ENCODE data around the gene RNF145. TPM values are rescaled to one million over a fixed set of nuclear protein-coding genes. Genes with fewer than 3 reads are reported as not detected.

Gene RNF145
- total RNA-seq (2012; rRNA removed): 26.4 and 27.3 TPM in 2 replicates

GRCh38 chr5:159209438-159210209 lies at the start of gene RNF145:
RNF145 (minus strand) TSS chr5:159209553; CDS start chr5:159203617, 5,936 bp downstream.
- peak within 1 kb of the TSS; percentile 98 for H3K9ac ChIP-seq (ENCODE audit: low read depth, low read length)
- H3K4me1 ChIP-seq (ENCODE audit: control insufficient read depth, insufficient read depth, low read length): peaks cover 23% of the 10 kb centered on the region
- no peaks in the 10 kb centered on the region for H3K36me3 ChIP-seq (ENCODE audit: insufficient read depth, low read length)
- H3K9me3 ChIP-seq (replicated peaks; ENCODE audit: low read length): no peaks in the 10 kb centered on the region
- H3K4me3 ChIP-seq (ENCODE audit: low read length): peak within 1 kb of the TSS; percentile 98
- peak within 1 kb of the TSS; percentile 94 for H3K4me2 ChIP-seq (ENCODE audit: low read length)
- H3K27me3 ChIP-seq (ENCODE audit: control insufficient read depth, insufficient read depth, low read length): no peaks in the 10 kb centered on the region

- Histone ChIP-seq H3K4me2 (ENCODE audit: low read length) (no peak overlapping the region), H3K36me3 (ENCODE audit: insufficient read depth, low read length) (no peaks in the 10 kb centered on the region)
Observed at GRCh38 chr5:159258361-159258760, 49.0 kb upstream of the RNF145 start.

GRCh38 chr5:159257629-159258283 lies 48.4 kb upstream of the RNF145 start:
- H3K27me3 ChIP-seq (ENCODE audit: control insufficient read depth, insufficient read depth, low read length): peaks cover 4% of the 10 kb centered on the region
- H3K9ac ChIP-seq (ENCODE audit: low read depth, low read length): no peak overlapping the region
- H3K4me3 ChIP-seq (ENCODE audit: low read length): no peak overlapping the region
- no peak overlapping the region for H3K4me2 ChIP-seq (ENCODE audit: low read length)
- H3K36me3 ChIP-seq (ENCODE audit: insufficient read depth, low read length): no peaks in the 10 kb centered on the region
- no peaks in the 10 kb centered on the region for H3K9me3 ChIP-seq (replicated peaks; ENCODE audit: low read length)
- H3K4me1 ChIP-seq (ENCODE audit: control insufficient read depth, insufficient read depth, low read length): peaks cover 4% of the 10 kb centered on the region

More at GRCh38 chr5:159258361-159258760, 49.0 kb upstream of the RNF145 start:
- H3K9me3 ChIP-seq (replicated peaks; ENCODE audit: low read length): no peaks in the 10 kb centered on the region
- no peak overlapping the region for H3K4me3 ChIP-seq (ENCODE audit: low read length)
- peaks cover 4% of the 10 kb centered on the region for H3K4me1 ChIP-seq (ENCODE audit: control insufficient read depth, insufficient read depth, low read length)
- H3K9ac ChIP-seq (ENCODE audit: low read depth, low read length): no peak overlapping the region
- H3K27me3 ChIP-seq (ENCODE audit: control insufficient read depth, insufficient read depth, low read length): peaks cover 4% of the 10 kb centered on the region

- Histone ChIP-seq H3K36me3 (ENCODE audit: insufficient read depth, low read length) (no peaks in the 10 kb centered on the region), H3K4me3 (ENCODE audit: low read length) (no peak overlapping the region), H3K9ac (ENCODE audit: low read depth, low read length) (no peak overlapping the region), H3K27me3 (ENCODE audit: control insufficient read depth, insufficient read depth, low read length) (peaks cover 4% of the 10 kb centered on the region), H3K9me3 (replicated peaks; ENCODE audit: low read length) (no peaks in the 10 kb centered on the region), H3K4me1 (ENCODE audit: control insufficient read depth, insufficient read depth, low read length) (no peaks in the 10 kb centered on the region), H3K4me2 (ENCODE audit: low read length) (no peak overlapping the region)
Observed at GRCh38 chr5:159257007-159257406, 47.7 kb upstream of the RNF145 start.

- Histone ChIP-seq H3K4me3 (ENCODE audit: low read length) (no peak overlapping the region), H3K9me3 (replicated peaks; ENCODE audit: low read length) (no peaks in the 10 kb centered on the region), H3K4me1 (ENCODE audit: control insufficient read depth, insufficient read depth, low read length) (no peaks in the 10 kb centered on the region), H3K27me3 (ENCODE audit: control insufficient read depth, insufficient read depth, low read length) (peaks cover 3% of the 10 kb centered on the region), H3K36me3 (ENCODE audit: insufficient read depth, low read length) (no peaks in the 10 kb centered on the region), H3K4me2 (ENCODE audit: low read length) (no peak overlapping the region), H3K9ac (ENCODE audit: low read depth, low read length) (no peak overlapping the region)
Observed at GRCh38 chr5:159252195-159252594, 42.8 kb upstream of the RNF145 start.

GRCh38 chr5:159249158-159249557 lies 39.8 kb upstream of the RNF145 start:
- H3K4me2 ChIP-seq (ENCODE audit: low read length): no peak overlapping the region
- H3K36me3 ChIP-seq (ENCODE audit: insufficient read depth, low read length): no peaks in the 10 kb centered on the region
- H3K4me3 ChIP-seq (ENCODE audit: low read length): no peak overlapping the region
- no peak overlapping the region for H3K9ac ChIP-seq (ENCODE audit: low read depth, low read length)
- H3K9me3 ChIP-seq (replicated peaks; ENCODE audit: low read length): no peaks in the 10 kb centered on the region
- H3K4me1 ChIP-seq (ENCODE audit: control insufficient read depth, insufficient read depth, low read length): no peaks in the 10 kb centered on the region
- H3K27me3 ChIP-seq (ENCODE audit: control insufficient read depth, insufficient read depth, low read length): peaks cover 12% of the 10 kb centered on the region

- Histone ChIP-seq H3K4me3 (ENCODE audit: low read length) (no peak overlapping the region), H3K9ac (ENCODE audit: low read depth, low read length) (no peak overlapping the region), H3K9me3 (replicated peaks; ENCODE audit: low read length) (no peaks in the 10 kb centered on the region)
Observed at GRCh38 chr5:159244890-159245289, 35.5 kb upstream of the RNF145 start.

GRCh38 chr5:159244163-159244562 lies 34.8 kb upstream of the RNF145 start:
- H3K9me3 ChIP-seq (replicated peaks; ENCODE audit: low read length): no peaks in the 10 kb centered on the region
- H3K4me1 ChIP-seq (ENCODE audit: control insufficient read depth, insufficient read depth, low read length): peaks cover 9% of the 10 kb centered on the region
- H3K27me3 ChIP-seq (ENCODE audit: control insufficient read depth, insufficient read depth, low read length): peaks cover 12% of the 10 kb centered on the region
- H3K9ac ChIP-seq (ENCODE audit: low read depth, low read length): no peak overlapping the region
- H3K4me3 ChIP-seq (ENCODE audit: low read length): no peak overlapping the region
- no peak overlapping the region for H3K4me2 ChIP-seq (ENCODE audit: low read length)
- no peaks in the 10 kb centered on the region for H3K36me3 ChIP-seq (ENCODE audit: insufficient read depth, low read length)

More at GRCh38 chr5:159244890-159245289, 35.5 kb upstream of the RNF145 start:
- peaks cover 9% of the 10 kb centered on the region for H3K4me1 ChIP-seq (ENCODE audit: control insufficient read depth, insufficient read depth, low read length)
- peaks cover 12% of the 10 kb centered on the region for H3K27me3 ChIP-seq (ENCODE audit: control insufficient read depth, insufficient read depth, low read length)
- H3K4me2 ChIP-seq (ENCODE audit: low read length): no peak overlapping the region
- no peaks in the 10 kb centered on the region for H3K36me3 ChIP-seq (ENCODE audit: insufficient read depth, low read length)

- Histone ChIP-seq H3K9me3 (replicated peaks; ENCODE audit: low read length) (no peaks in the 10 kb centered on the region), H3K27me3 (ENCODE audit: control insufficient read depth, insufficient read depth, low read length) (peaks cover 9% of the 10 kb centered on the region), H3K9ac (ENCODE audit: low read depth, low read length) (no peak overlapping the region), H3K36me3 (ENCODE audit: insufficient read depth, low read length) (no peaks in the 10 kb centered on the region), H3K4me3 (ENCODE audit: low read length) (no peak overlapping the region), H3K4me2 (ENCODE audit: low read length) (no peak overlapping the region), H3K4me1 (ENCODE audit: control insufficient read depth, insufficient read depth, low read length) (peaks cover 9% of the 10 kb centered on the region)
Observed at GRCh38 chr5:159243385-159243784, 34.0 kb upstream of the RNF145 start.

GRCh38 chr5:159242656-159243055 lies 33.3 kb upstream of the RNF145 start:
- Histone ChIP-seq H3K4me2 (ENCODE audit: low read length) (no peak overlapping the region), H3K4me1 (ENCODE audit: control insufficient read depth, insufficient read depth, low read length) (peaks cover 9% of the 10 kb centered on the region), H3K4me3 (ENCODE audit: low read length) (no peak overlapping the region), H3K9ac (ENCODE audit: low read depth, low read length) (no peak overlapping the region), H3K27me3 (ENCODE audit: control insufficient read depth, insufficient read depth, low read length) (peaks cover 9% of the 10 kb centered on the region), H3K9me3 (replicated peaks; ENCODE audit: low read length) (no peaks in the 10 kb centered on the region), H3K36me3 (ENCODE audit: insufficient read depth, low read length) (no peaks in the 10 kb centered on the region)

- Histone ChIP-seq H3K9me3 (replicated peaks; ENCODE audit: low read length) (no peaks in the 10 kb centered on the region), H3K36me3 (ENCODE audit: insufficient read depth, low read length) (no peaks in the 10 kb centered on the region), H3K4me1 (ENCODE audit: control insufficient read depth, insufficient read depth, low read length) (peaks cover 9% of the 10 kb centered on the region), H3K4me2 (ENCODE audit: low read length) (no peak overlapping the region), H3K27me3 (ENCODE audit: control insufficient read depth, insufficient read depth, low read length) (peaks cover 9% of the 10 kb centered on the region), H3K9ac (ENCODE audit: low read depth, low read length) (no peak overlapping the region), H3K4me3 (ENCODE audit: low read length) (no peak overlapping the region)
Observed at GRCh38 chr5:159241946-159242552, 32.7 kb upstream of the RNF145 start.

Measured in skeletal muscle satellite cell (primary cell).